HUES6 (cell line): ENCODE data around the gene GM2A.
A peak's percentile ranks its signal among the peaks of the same experiment; 100 is the strongest.

Experiments
- H3K27ac ChIP-seq: 2 replicates; pipeline ENCODE4 v1.7.0; 2013; ENCODE audit warnings: low read depth, mild to moderate bottlenecking, low read length, inconsistent platforms
- H3K27me3 ChIP-seq: 2 replicates; pipeline ENCODE4 v1.6.1; 2013; ENCODE audit warnings: low read length; ENCODE audit not compliant: control insufficient read depth, insufficient read depth
- H3K36me3 ChIP-seq: 2 replicates; pipeline ENCODE4 v1.6.1; 2013; ENCODE audit warnings: low read length; ENCODE audit not compliant: control insufficient read depth, insufficient read depth
- H3K4me1 ChIP-seq: 2 replicates; pipeline ENCODE4 v1.6.1; 2013; ENCODE audit warnings: low read length; ENCODE audit not compliant: control insufficient read depth, insufficient read depth
- H3K4me3 ChIP-seq: 2 replicates; pipeline ENCODE4 v1.5.1; 2013; ENCODE audit warnings: low read depth, low read length
- H3K9ac ChIP-seq: one replicate; pipeline ENCODE4 v1.6.1; 2013; ENCODE audit warnings: mild to moderate bottlenecking, low read length
- H3K9me3 ChIP-seq: 2 replicates; pipeline ENCODE4 v1.6.1; 2013; ENCODE audit warnings: low read depth, low read length; ENCODE audit not compliant: control insufficient read depth, insufficient read depth

The GM2A gene

DNA sequence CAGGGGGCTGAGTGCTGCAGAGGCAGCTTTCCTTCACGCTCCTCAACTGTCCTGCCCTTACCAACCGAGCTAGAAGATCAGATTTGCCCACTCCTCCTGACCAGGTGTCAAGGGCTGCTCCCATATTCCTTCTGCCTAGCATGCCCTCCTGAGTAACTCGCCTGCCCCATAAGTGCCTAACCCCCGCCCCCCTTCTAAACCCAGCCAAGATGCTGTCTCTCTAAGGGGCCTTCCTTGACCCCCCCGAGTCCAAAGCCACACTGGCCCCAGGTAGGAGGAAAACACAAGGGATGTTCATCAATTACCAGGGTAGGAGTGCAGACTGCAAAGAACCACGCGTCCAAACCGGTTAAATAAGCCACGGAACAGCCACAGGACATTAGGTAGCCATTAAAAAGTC lies 33.8 kb upstream of the GM2A start:
- H3K9me3 ChIP-seq = no peaks in the 10 kb centered on the region
- no peak overlapping the region for H3K9ac ChIP-seq
- peaks cover 18% of the 10 kb centered on the region for H3K4me1 ChIP-seq
- no peak overlapping the region for H3K4me3 ChIP-seq
- H3K36me3 ChIP-seq = no peaks in the 10 kb centered on the region
- H3K27ac ChIP-seq = no peak overlapping the region
- peaks cover 15% of the 10 kb centered on the region for H3K27me3 ChIP-seq

DNA sequence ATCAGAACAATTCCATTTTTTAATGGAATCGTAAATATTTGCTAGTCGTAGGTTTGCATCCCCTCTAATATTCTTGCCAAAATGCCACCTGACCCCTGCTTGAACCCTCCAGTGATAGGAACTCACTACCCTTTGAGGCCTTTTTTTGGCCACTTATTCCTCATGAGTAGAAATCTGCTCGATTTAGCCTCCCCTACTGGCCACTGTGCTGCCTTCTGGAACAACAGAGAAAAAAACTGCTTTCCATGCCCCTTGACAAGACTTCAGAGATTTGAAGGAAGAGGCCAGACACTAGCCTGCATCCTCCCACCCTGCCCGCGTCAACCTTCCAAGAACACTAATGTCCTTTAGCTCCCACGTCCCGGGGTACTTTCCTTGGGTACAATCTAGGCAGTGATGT lies 33.2 kb upstream of the GM2A start:
- no peak overlapping the region for H3K9ac ChIP-seq
- no peak overlapping the region for H3K27ac ChIP-seq
- no peak overlapping the region for H3K4me3 ChIP-seq
- no peaks in the 10 kb centered on the region for H3K9me3 ChIP-seq
- no peaks in the 10 kb centered on the region for H3K36me3 ChIP-seq
- peaks cover 11% of the 10 kb centered on the region; the same call in 1 of the 2 replicates for H3K4me1 ChIP-seq
- H3K27me3 ChIP-seq = peaks cover 15% of the 10 kb centered on the region

DNA sequence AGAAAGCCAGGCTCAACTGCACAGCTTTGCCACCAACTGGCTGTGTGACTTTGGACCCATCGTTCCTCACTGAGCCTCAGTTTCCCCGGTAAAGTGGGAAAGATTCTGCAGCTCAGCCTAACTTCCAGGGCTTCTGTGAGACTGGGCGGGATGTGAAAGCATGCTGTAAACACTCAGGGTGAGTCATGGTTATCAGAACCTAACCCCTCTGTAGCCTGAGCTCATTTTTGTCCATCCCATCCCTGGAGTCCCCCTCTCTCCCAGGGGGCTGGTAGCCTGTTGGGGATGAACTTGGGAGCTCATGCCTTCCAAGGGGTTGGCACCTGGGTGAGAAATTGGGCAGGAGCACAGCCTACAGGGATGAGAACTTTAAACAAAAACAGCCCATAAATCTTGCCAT lies 31.4 kb upstream of the GM2A start:
- no peaks in the 10 kb centered on the region for H3K36me3 ChIP-seq
- H3K4me3 ChIP-seq = no peak overlapping the region

DNA sequence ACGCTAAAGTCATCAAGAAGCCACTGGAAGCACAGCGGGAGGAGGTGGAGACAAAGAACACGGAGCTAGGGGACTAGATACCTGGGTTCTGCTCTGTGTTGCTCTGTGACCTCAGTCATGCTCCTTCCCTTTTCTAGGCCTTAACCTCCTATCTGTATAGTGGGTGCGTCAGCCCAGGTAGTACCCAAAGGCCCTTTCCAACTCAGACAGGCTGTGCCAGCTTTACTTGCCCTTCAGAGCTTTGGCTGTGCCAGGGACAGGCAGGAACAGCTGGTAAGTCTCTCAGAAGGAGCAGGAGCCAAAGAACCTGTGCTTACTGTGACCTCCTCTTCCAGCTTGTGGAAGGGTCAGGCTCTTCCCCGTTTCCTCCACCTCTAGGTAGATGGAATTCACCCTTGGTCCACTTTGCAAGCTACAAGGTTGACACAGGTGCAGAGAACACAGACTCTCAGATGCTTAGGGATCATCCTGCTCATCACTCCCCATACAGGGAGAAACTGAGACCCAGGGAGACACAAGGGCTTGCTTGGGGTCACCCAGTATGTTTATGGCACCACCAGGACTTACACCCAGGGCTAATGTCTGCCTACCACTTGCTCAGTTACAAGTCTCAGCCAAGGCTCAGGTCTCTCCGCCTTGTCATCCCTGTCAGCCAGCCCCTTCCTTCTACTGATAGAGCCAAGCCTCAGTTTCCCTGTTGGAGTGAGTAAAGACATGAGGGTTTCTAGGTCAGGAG lies 30.8 kb upstream of the GM2A start:
- Histone ChIP-seq H3K36me3 (no peaks in the 10 kb centered on the region), H3K4me1 (peaks cover 18% of the 10 kb centered on the region), H3K27ac (no peak overlapping the region), H3K9ac (no peak overlapping the region), H3K27me3 (peaks cover 15% of the 10 kb centered on the region), H3K4me3 (no peak overlapping the region), H3K9me3 (no peaks in the 10 kb centered on the region)

More for the DNA sequence above, 31.4 kb upstream of the GM2A start:
- Histone ChIP-seq H3K9me3 (no peaks in the 10 kb centered on the region), H3K27me3 (peaks cover 15% of the 10 kb centered on the region), H3K27ac (no peak overlapping the region), H3K4me1 (peaks cover 18% of the 10 kb centered on the region), H3K9ac (no peak overlapping the region)

DNA sequence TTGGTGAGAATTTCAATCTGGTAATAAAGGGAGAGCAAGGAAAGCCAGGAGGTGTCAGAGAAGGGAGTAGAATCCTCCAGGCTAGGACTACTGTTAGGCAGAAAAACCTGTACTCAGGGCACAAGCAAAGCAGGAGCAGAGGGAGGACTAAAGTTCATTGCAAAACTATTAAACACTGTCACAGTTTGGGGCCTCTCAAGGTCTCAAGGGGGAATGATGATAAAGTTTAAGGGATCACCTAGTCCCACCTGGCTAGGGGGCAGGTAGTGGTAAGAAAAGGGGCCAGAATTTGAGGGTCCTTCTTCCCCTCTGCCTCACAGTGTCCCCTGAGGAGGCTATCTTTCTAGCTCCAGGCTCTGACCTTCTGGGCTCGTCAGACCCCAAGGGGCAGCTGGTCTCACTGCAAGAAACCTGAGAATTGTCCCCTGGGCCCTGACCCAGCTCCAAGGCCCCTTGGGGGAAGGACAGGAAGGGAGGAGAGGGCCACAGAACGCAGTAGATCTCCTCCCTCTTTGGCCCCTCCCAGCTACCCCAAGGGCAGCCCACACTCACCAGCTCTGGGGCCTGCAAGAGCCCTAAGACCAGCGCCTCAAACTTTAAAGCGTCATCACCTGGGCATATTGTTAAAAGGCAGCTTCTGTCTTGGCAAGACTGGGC lies 30.1 kb upstream of the GM2A start:
- H3K9ac ChIP-seq = no peak overlapping the region
- H3K4me3 ChIP-seq = peak overlapping the region; percentile 78
- no peaks in the 10 kb centered on the region for H3K36me3 ChIP-seq

DNA sequence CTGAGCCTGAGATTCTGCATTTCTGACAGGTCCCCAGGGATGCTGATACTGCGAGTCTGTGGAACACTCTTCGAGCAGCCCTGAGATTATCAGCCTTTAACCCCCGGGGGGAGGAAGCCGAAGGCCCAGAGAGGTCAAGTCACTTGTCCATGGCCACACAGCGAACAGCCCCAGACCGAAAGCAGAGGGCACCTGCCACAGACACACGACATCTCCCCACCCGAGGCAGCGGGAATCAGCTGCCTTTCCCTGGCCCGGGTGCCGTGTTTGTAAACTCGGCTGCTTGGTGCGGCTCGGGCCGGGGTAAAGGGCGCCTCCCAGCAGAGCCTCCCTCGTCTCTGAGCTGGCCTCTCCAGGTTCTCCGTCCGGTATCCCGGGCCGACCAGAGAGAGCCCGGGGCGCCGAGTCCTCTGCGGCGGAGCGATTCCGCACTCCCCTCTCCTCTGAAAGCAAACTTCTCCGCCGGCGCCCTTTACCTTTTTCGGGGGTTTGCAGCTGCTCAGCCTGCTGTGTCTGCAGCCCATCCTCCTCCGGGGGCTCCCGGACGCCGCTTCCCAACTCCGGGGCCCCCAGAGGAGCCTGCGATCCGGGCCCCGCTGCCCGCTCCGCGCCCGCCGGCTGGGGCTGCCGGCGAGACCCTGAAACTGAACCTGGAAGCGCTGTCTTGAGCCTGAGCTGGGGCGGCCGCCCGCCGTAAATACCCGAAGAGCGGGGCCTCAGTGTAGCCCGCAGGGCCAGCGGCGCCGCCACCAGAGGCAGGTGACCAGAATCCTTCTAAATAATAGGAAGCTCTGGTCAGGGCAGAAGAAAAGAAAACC lies 29.3 kb upstream of the GM2A start, which contains the start of gene CCDC69:
Gene CCDC69 (minus strand): TSS at position 646 of the 818 bp plus-strand sequence. CDS start 122 bp downstream, at position 524.
- Histone ChIP-seq H3K9ac (peak within 1 kb of the TSS; percentile 59), H3K27me3 (peaks cover 15% of the 10 kb centered on the region), H3K4me3 (peak within 1 kb of the TSS; percentile 78), H3K36me3 (no peaks in the 10 kb centered on the region), H3K9me3 (no peaks in the 10 kb centered on the region), H3K4me1 (peaks cover 18% of the 10 kb centered on the region), H3K27ac (no peak within 1 kb of the TSS)

More for the DNA sequence above, 30.1 kb upstream of the GM2A start:
- Histone ChIP-seq H3K4me1 (peaks cover 18% of the 10 kb centered on the region), H3K9me3 (no peaks in the 10 kb centered on the region), H3K27me3 (peaks cover 15% of the 10 kb centered on the region), H3K27ac (no peak overlapping the region)

DNA sequence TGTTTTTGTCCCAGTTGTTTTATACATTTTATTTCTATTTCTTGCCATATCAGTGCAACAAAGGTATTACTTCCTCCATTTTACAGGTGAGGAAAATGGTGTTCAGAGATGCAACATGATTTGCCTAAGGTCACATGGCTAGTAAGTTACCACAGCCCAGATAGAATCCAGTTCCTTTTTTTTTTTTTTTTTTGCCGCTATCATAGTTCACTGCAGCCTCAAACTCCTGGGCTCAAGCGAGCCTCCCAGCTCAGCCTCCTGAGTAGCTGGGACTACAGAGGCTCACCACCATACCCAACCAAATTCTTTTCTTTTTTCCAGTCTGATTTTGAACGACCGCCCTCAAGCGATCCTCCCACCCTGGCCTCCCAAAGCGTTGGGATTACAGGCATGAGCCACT lies 28.6 kb upstream of the GM2A start:
- no peaks in the 10 kb centered on the region for H3K36me3 ChIP-seq
- H3K27me3 ChIP-seq = peaks cover 15% of the 10 kb centered on the region
- no peak overlapping the region for H3K9ac ChIP-seq
- no peak overlapping the region for H3K27ac ChIP-seq
- H3K9me3 ChIP-seq = no peaks in the 10 kb centered on the region
- H3K4me3 ChIP-seq = peak overlapping the region; percentile 78; the same call in 1 of the 2 replicates
- H3K4me1 ChIP-seq = peaks cover 18% of the 10 kb centered on the region

DNA sequence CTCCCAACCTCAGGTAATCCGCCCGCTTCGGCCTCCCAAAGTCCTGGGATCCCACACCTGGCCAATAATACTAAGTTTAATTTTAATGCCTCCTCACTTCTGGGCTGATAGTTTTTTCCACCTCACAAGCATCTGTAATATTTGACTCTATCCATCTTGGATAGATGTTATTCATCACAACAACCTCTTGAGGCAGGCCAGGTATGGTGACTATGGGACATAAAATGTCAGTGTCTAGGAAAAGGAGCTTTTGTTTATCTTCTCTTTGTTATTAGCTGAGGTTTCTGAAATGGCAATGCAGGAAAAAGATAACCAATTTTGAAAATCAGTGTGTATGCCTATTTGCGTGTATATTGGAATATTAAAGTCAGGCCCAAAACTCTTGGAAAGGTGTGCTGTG lies 27.9 kb upstream of the GM2A start:
- no peaks in the 10 kb centered on the region for H3K36me3 ChIP-seq
- no peak overlapping the region for H3K27ac ChIP-seq
- no peaks in the 10 kb centered on the region for H3K9me3 ChIP-seq
- peaks cover 18% of the 10 kb centered on the region for H3K4me1 ChIP-seq
- no peak overlapping the region for H3K4me3 ChIP-seq
- H3K27me3 ChIP-seq = peaks cover 15% of the 10 kb centered on the region
- H3K9ac ChIP-seq = no peak overlapping the region

DNA sequence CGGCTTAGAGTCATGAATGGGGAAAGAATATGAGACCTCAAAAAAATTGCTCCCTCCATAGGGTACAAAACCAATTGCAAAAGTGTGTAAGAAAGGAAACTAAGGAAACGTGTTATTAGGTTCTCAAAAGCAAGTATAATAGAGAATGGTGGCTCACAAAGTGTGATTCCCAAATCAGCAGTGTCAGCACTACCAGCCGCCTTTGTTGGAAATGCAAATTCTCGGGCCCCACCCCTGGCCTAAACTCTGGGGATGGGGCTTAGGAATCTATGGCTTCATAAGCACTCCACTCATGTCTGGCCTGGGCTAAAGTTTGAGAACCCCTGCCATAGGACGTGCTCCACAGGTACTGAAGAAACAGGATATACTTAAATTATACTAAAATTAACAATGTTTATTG lies 27.5 kb upstream of the GM2A start:
- no peak overlapping the region for H3K9ac ChIP-seq
- H3K4me3 ChIP-seq = no peak overlapping the region
- no peak overlapping the region for H3K27ac ChIP-seq
- H3K27me3 ChIP-seq = peaks cover 15% of the 10 kb centered on the region
- no peaks in the 10 kb centered on the region for H3K36me3 ChIP-seq
- H3K4me1 ChIP-seq = peaks cover 18% of the 10 kb centered on the region
- H3K9me3 ChIP-seq = no peaks in the 10 kb centered on the region

DNA sequence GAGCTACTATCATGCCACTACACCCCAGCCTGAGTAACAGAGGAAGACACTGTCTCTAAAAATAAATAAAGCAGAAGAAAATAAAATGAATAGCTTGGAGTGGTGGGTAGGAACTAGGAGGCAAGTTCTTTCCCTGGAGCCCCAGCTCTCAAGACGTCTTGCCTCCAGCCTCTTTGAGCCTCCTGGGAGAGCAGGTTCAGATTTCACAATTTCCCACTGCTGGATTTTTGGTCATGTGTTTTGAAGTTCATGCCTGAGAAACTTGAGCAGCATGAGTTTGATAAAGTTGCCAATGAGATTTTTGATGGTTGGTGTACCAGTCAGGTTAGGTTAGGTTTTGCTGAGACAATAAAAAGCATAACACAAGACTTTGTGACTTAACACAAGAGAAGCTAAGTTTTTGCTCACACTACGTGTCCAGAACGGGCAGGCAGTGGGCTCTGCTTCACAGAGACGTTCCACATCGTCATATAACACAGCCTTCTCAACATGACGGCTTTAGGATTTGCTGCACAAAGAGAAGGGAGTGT lies 25.0 kb upstream of the GM2A start:
- H3K27me3 ChIP-seq = peaks cover 6% of the 10 kb centered on the region

More for the DNA sequence above, 25.0 kb upstream of the GM2A start:
- no peaks in the 10 kb centered on the region for H3K9me3 ChIP-seq
- H3K27ac ChIP-seq = no peak overlapping the region
- no peak overlapping the region for H3K9ac ChIP-seq
- peaks cover 12% of the 10 kb centered on the region for H3K4me1 ChIP-seq
- no peaks in the 10 kb centered on the region for H3K36me3 ChIP-seq
- no peak overlapping the region for H3K4me3 ChIP-seq
